ENCODE data around the gene FAM83C. TPM values are rescaled to one million over a fixed set of nuclear protein-coding genes. Genes with fewer than 3 reads are reported as not detected.

The FAM83C gene
- not detected in 2 replicates for total RNA-seq

GRCh38 chr20:35291654-35292503 is at the start of gene FAM83C:
Gene FAM83C (minus strand): TSS chr20:35292425. CDS start chr20:35292304, 121 bp downstream.

GRCh38 chr20:35284267-35284991 is 7.8 kb downstream of the FAM83C start, which contains the start of gene EIF6:
Gene EIF6 (minus strand): TSS chr20:35284772. CDS start chr20:35284487, 285 bp downstream.

DNA sequence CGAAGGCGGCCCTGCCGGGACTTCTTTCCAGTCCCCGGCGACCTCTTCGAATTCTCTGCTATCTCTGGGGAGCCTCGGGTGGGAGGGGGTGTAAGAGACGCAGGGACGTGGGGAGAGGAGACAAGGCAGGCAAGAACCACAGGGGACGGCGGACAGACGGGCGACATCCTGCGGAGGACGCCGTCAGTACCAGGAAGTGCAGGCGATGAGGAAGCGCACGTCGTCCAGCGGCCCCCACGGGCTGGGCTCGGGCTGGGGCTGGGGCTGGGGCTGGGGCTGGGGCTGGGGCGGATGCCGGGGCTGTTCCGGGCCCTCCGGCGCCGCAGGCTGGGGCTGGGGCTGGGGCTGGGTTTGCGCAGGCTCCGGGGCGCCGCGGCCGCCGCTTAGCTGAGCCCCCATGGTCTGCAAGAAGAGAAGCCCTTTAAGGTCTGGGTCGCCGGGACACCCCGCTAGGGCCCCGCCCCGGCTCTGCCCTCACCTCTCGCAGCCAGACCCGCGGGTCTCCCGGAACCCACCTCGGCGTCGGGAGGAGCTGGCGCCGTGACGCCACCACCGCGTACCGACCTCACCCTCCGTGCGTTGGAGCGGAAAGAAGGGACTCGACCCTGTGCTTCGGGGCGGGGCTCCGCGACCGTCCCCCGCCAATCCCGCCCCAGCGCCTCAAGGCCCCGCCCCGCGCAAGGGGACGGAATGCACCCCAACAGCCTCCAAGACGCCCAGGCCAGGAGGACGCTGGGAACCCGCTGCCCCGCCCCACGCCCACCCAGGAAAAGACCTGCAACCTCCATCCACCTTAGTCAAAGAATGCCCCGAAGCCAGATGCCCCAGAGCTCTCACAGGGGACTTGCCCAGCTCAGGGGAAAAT is 14.5 kb downstream of the FAM83C start, which contains the start of gene MMP24OS:
Gene MMP24OS, minus strand, starts transcription at position 592 of the 865 bp plus-strand sequence. Its CDS starts 193 bp downstream, at position 399.

Other genes with a start within 250 kb of the FAM83C start
- 52.8 and 59.5 TPM in 2 replicates for gene TRPC4AP, start 199.6 kb downstream of the FAM83C start, total RNA-seq
- gene EDEM2, start 145.1 kb downstream of the FAM83C start, total RNA-seq = 74.4 and 105 TPM in 2 replicates
- 50.8 and 120 TPM in 2 replicates for gene PROCR, start 120.4 kb downstream of the FAM83C start, total RNA-seq
- 0.14 and 0.37 TPM in 2 replicates for gene MMP24, start 65.7 kb downstream of the FAM83C start, total RNA-seq
- gene MMP24OS, start 14.3 kb downstream of the FAM83C start, total RNA-seq = 14.2 and 26.2 TPM in 2 replicates
- gene EIF6, start 7.7 kb downstream of the FAM83C start, total RNA-seq = 89.0 and 110 TPM in 2 replicates
- 22.0 and 22.5 TPM in 2 replicates for gene UQCC1, start 119.5 kb upstream of the FAM83C start, total RNA-seq
- gene GDF5, start 145.8 kb upstream of the FAM83C start, total RNA-seq = 1.7 and 2.1 TPM in 2 replicates
- 11.9 and 29.0 TPM in 2 replicates for gene CEP250, start 163.2 kb upstream of the FAM83C start, total RNA-seq
- gene C20orf173, start 237.2 kb upstream of the FAM83C start, total RNA-seq = not detected in 2 replicates
- gene ERGIC3, start 249.7 kb upstream of the FAM83C start, total RNA-seq = 444 and 536 TPM in 2 replicates